Keratinocyte (primary cell): Measurements from ENCODE around the gene SCAANT1. TPM values are rescaled to one million over a fixed set of nuclear protein-coding genes. Genes with fewer than 3 reads are reported as not detected.
A peak's percentile ranks its signal among the peaks of the same experiment; 100 is the strongest.

ENCODE experiments used
- DNase-seq: peaks from one replicate; pipeline ENCODE4 v3.0.0-alpha.2; 2011; ENCODE audit warnings: low read depth, missing footprints, low spot score
- FAIRE-seq: peaks from 2 replicates; lab custom pipeline; 2011; peaks lifted over from hg19 to GRCh38; lab: Jason Lieb, UNC
- H2AFZ ChIP-seq: 2 replicates; pipeline ENCODE4 v1.6.0; 2012; ENCODE audit warnings: low read length, control low read depth, inconsistent platforms; ENCODE audit not compliant: control insufficient read depth
- H3K27ac ChIP-seq: 2 replicates; pipeline ENCODE4 v1.5.1; 2011; ENCODE audit warnings: low read length; ENCODE audit not compliant: control insufficient read depth, insufficient read depth
- H3K27me3 ChIP-seq: 3 replicates; pipeline ENCODE4 v1.6.0; 2011; ENCODE audit warnings: low read length; ENCODE audit not compliant: control insufficient read depth, insufficient read depth; ENCODE audit errors: extremely low read depth
- H3K36me3 ChIP-seq, 2 experiments: 2 replicates in 1 of 2; 3 replicates in 1 of 2; pipeline ENCODE4 v1.5.1; 2011; ENCODE audit warnings: low read length in 2 of 2, mild to moderate bottlenecking in 1 of 2; ENCODE audit not compliant: control insufficient read depth in 2 of 2, insufficient read depth in 2 of 2; ENCODE audit errors: extremely low read depth in 1 of 2
- H3K4me1 ChIP-seq: 3 replicates; pipeline ENCODE4 v1.5.1; 2011; ENCODE audit warnings: low read length; ENCODE audit not compliant: control insufficient read depth, insufficient read depth; ENCODE audit errors: extremely low read depth
- H3K4me2 ChIP-seq: 3 replicates; pipeline ENCODE4 v1.6.0; 2011; ENCODE audit warnings: low read depth, low read length; ENCODE audit not compliant: control insufficient read depth, insufficient read depth; ENCODE audit errors: extremely low read depth
- H3K4me3 ChIP-seq, 3 experiments: fragments of 200-600 bp in 1 of 3; sonication (generic) in 1 of 3; 2 replicates in 2 of 3; 3 replicates in 1 of 3; pipeline ENCODE4 v1.5.1; 2011 to 2016; ENCODE audit warnings: low read length in 3 of 3, mild to moderate bottlenecking in 3 of 3, control low read depth in 2 of 3, inconsistent platforms in 1 of 3, low read depth in 1 of 3, mixed read lengths in 1 of 3, mixed run types in 1 of 3, moderate library complexity in 1 of 3; ENCODE audit not compliant: control insufficient read depth in 2 of 3, insufficient read depth in 2 of 3; ENCODE audit errors: extremely low read depth in 1 of 3
- H3K79me2 ChIP-seq: 2 replicates; pipeline ENCODE4 v1.6.0; 2012; ENCODE audit warnings: low read length; ENCODE audit not compliant: control insufficient read depth, insufficient read depth
- H3K9ac ChIP-seq: 3 replicates; pipeline ENCODE4 v1.6.0; 2011; ENCODE audit warnings: low read length; ENCODE audit not compliant: control insufficient read depth, insufficient read depth; ENCODE audit errors: extremely low read depth
- H3K9me1 ChIP-seq: 3 replicates; pipeline ENCODE4 v1.6.0; 2011; ENCODE audit warnings: low read length; ENCODE audit not compliant: control insufficient read depth, insufficient read depth; ENCODE audit errors: extremely low read depth
- H3K9me3 ChIP-seq: 2 replicates; pipeline ENCODE4 v1.5.1; 2012; ENCODE audit warnings: low read depth, low read length; ENCODE audit not compliant: control insufficient read depth
- H4K20me1 ChIP-seq: 3 replicates; pipeline ENCODE4 v1.6.0; 2011; ENCODE audit warnings: low read length; ENCODE audit not compliant: control insufficient read depth, insufficient read depth; ENCODE audit errors: extremely low read depth
- CTCF ChIP-seq, 3 experiments: IDR thresholded peaks in 1 of 3; conservative IDR thresholded peaks in 1 of 3; optimal IDR thresholded peaks in 1 of 3; 2 replicates in 2 of 3; 3 replicates in 1 of 3; pipeline versions ENCODE3 to v1.5.1; 2011; ENCODE audit warnings: low read length in 3 of 3, mild to moderate bottlenecking in 3 of 3, moderate library complexity in 2 of 3, control low read depth in 1 of 3, inconsistent platforms in 1 of 3; ENCODE audit not compliant: insufficient read depth in 2 of 3; ENCODE audit errors: extremely low read depth in 1 of 3
- EZH2 ChIP-seq: IDR thresholded peaks from one replicate; pipeline ENCODE4 v1.6.1; 2012; ENCODE audit warnings: inconsistent platforms, mild to moderate bottlenecking, low read length, moderate library complexity
- dilution Hi-C: fragments of 300-500 bp; cut with MboI; formaldehyde crosslinking; loops from one replicate; pipeline ENCODE4 v1.7.0; 2020; ENCODE audit warnings: low sequenced_read_pairs; ENCODE audit not compliant: extremely low pct_ligation_motif_present
- polyA plus RNA-seq, 5 experiments: library from polyadenylated mRNA; depleted of rRNA in 3 of 5; stranded (reverse) in 3 of 5; stranded (forward) in 1 of 5; unstranded in 1 of 5; fragments of >200 nt; gene quantifications; 1 replicate in 1 of 5; 2 replicates in 3 of 5; 3 replicates in 1 of 5; pipeline versions ENCODE4 v1.2.1 to v1.2.3, GENCODE V29; 2011 to 2012; ENCODE audit warnings: missing spikeins in 2 of 5, low read depth in 1 of 5, low replicate concordance in 1 of 5

SCAANT1 gene
- polyA plus RNA-seq, 1 donor (not counting 4 experiments of a cell fraction or from before 2014, with no cell fraction given), result not detected

- peak overlapping the region; percentile 61 for H2AFZ ChIP-seq
- FAIRE-seq (no peak), DNase-seq (no peak)
- H4K20me1 ChIP-seq, result no peaks in the 10 kb centered on the region
- no peaks in the 10 kb centered on the region for H3K27me3 ChIP-seq
- dilution Hi-C loops, result no loop called here
- H3K36me3 ChIP-seq, result no peaks in the 10 kb centered on the region
- H3K9ac ChIP-seq, result peak overlapping the region; percentile 87
- peak overlapping the region; percentile 71 for H3K27ac ChIP-seq
- H3K4me1 ChIP-seq, result peaks cover 12% of the 10 kb centered on the region
- TF ChIP-seq CTCF (optimal IDR thresholded peaks at IDR 0.05 in 1 of 3, IDR thresholded peaks at IDR 0.05 in 1 of 3, conservative IDR thresholded peaks at IDR 0.05 in 1 of 3; ENCODE audit: extremely low read depth in 1 of 3, insufficient read depth in 2 of 3, low read length in 3 of 3) (no peak), EZH2 (no peak)
- H3K4me3 ChIP-seq, result peak overlapping the region; percentile 77 to 92 (median 77)
- H3K9me1 ChIP-seq, result peaks cover 3% of the 10 kb centered on the region
- peak overlapping the region; percentile 79 for H3K4me2 ChIP-seq
- peaks cover 81% of the 10 kb centered on the region for H3K79me2 ChIP-seq
- H3K9me3 ChIP-seq, result no peaks in the 10 kb centered on the region
Measured at GRCh38 chr3:63864008-63864964, 47.9 kb downstream of the SCAANT1 start.

- peak within 1 kb of the TSS; percentile 88 for H3K27ac ChIP-seq
- peaks cover 3% of the 10 kb centered on the region for H3K9me1 ChIP-seq
- no peaks in the 10 kb centered on the region for H3K36me3 ChIP-seq
- H3K79me2 ChIP-seq, result peaks cover 82% of the 10 kb centered on the region
- FAIRE-seq (no peak), DNase-seq (no peak)
- H3K4me1 ChIP-seq, result peaks cover 12% of the 10 kb centered on the region
- H3K27me3 ChIP-seq, result no peaks in the 10 kb centered on the region
- peak within 1 kb of the TSS; percentile 94 for H3K9ac ChIP-seq
- H3K4me3 ChIP-seq, result peak within 1 kb of the TSS; percentile 90 to 94 (median 92)
- dilution Hi-C loops, result no loop called here
- TF ChIP-seq EZH2 (no peak), CTCF (optimal IDR thresholded peaks at IDR 0.05 in 1 of 3, IDR thresholded peaks at IDR 0.05 in 1 of 3, conservative IDR thresholded peaks at IDR 0.05 in 1 of 3; ENCODE audit: extremely low read depth in 1 of 3, insufficient read depth in 2 of 3, low read length in 3 of 3) (no peak)
- H2AFZ ChIP-seq, result peak within 1 kb of the TSS; percentile 80
- H4K20me1 ChIP-seq, result no peaks in the 10 kb centered on the region
- H3K4me2 ChIP-seq, result peak within 1 kb of the TSS; percentile 99
- H3K9me3 ChIP-seq, result no peaks in the 10 kb centered on the region
Measured at GRCh38 chr3:63863150-63864007, 48.8 kb downstream of the SCAANT1 start, which contains the start of the genes ATXN7 and THOC7. TSS of gene ATXN7 (plus strand) at chr3:63863867. CDS start at chr3:63912599, 48,732 bp downstream. TSS of gene THOC7 (minus strand) at chr3:63863805. CDS start at chr3:63863790, 15 bp downstream.
